ENCODE measurements around the gene EFNA5. TPM values are rescaled to one million over a fixed set of nuclear protein-coding genes. Genes with fewer than 3 reads are reported as not detected.

The EFNA5 gene
- total RNA-seq, 1 experiment from 2014 or later: 0.22 TPM

- BruUV-seq (replicated peaks): no TSS peak
- ChIA-PET CTCF (no interaction called here), RAD21 (ENCODE audit: low non-redundant PET in 1 of 2, low total read pairs in 2 of 2, uncharacterized antibody in 2 of 2, unreplicated experiment in 2 of 2) (no interaction called here), POLR2A (no interaction called here)
- DNase-seq (ENCODE audit: low read depth, low spot score) (no peak), ATAC-seq (no peak)
- Histone ChIP-seq H3K27ac (ENCODE audit: low read depth, low read length) (no peak overlapping the region), H3K79me2 (ENCODE audit: insufficient read depth, low read length) (no peaks in the 10 kb centered on the region), H3K9me2 (ENCODE audit: insufficient read depth) (no peaks in the 10 kb centered on the region), H3K9ac (ENCODE audit: low read length) (no peak overlapping the region), H2AFZ (ENCODE audit: low read depth, low read length, poor library complexity, severe bottlenecking) (no peak overlapping the region), H3K4me2 (ENCODE audit: low read length) (no peak overlapping the region), H4K20me1 (ENCODE audit: insufficient read depth) (no peaks in the 10 kb centered on the region), H3K36me3 (ENCODE audit: control insufficient read depth in 1 of 2, insufficient read depth in 2 of 2, low read length in 2 of 2) (no peaks in the 10 kb centered on the region), H3K4me3 (replicated peaks in 1 of 2; ENCODE audit: low read depth in 1 of 2, low read length in 2 of 2) (no peak overlapping the region), H3K9me3 (ENCODE audit: control insufficient read depth in 1 of 2, insufficient read depth in 1 of 2, low read depth in 1 of 2, low read length in 2 of 2) (no peaks in the 10 kb centered on the region), H3K4me1 (ENCODE audit: control insufficient read depth in 1 of 2, insufficient read depth in 2 of 2, low read length in 2 of 2) (no peaks in the 10 kb centered on the region), H3K27me3 (ENCODE audit: insufficient read depth, low read length) (no peaks in the 10 kb centered on the region)
- no peak for TF ChIP-seq CBX3 (IDR thresholded peaks at IDR 0.05; ENCODE audit: low read depth)
- intact Hi-C loops (cut with micrococcal nuclease): loop anchor here (5.0 kb wide), 1 partner anchor 898 kb away; no protein-coding TSS in a partner anchor
Measured at GRCh38 chr5:107634981-107635848, 35.5 kb downstream of the EFNA5 start.

GRCh38 chr5:107633171-107633901, 37.4 kb downstream of the EFNA5 start:
- H3K27ac ChIP-seq (ENCODE audit: low read depth, low read length): no peak overlapping the region
- POLR2A ChIA-PET: no interaction called here
- no peak overlapping the region for H2AFZ ChIP-seq (ENCODE audit: low read depth, low read length, poor library complexity, severe bottlenecking)
- H3K4me1 ChIP-seq (ENCODE audit: control insufficient read depth in 1 of 2, insufficient read depth in 2 of 2, low read length in 2 of 2): no peaks in the 10 kb centered on the region
- no peaks in the 10 kb centered on the region for H3K79me2 ChIP-seq (ENCODE audit: insufficient read depth, low read length)
- DNase-seq (ENCODE audit: low read depth, low spot score): no peak
- BruUV-seq (replicated peaks): no TSS peak
- no peaks in the 10 kb centered on the region for H3K9me2 ChIP-seq (ENCODE audit: insufficient read depth)
- no peaks in the 10 kb centered on the region for H3K36me3 ChIP-seq (ENCODE audit: control insufficient read depth in 1 of 2, insufficient read depth in 2 of 2, low read length in 2 of 2)
- no peaks in the 10 kb centered on the region for H4K20me1 ChIP-seq (ENCODE audit: insufficient read depth)
- H3K27me3 ChIP-seq (ENCODE audit: insufficient read depth, low read length): no peaks in the 10 kb centered on the region
- no peak overlapping the region for H3K4me3 ChIP-seq (replicated peaks in 1 of 2; ENCODE audit: low read depth in 1 of 2, low read length in 2 of 2)
- CTCF ChIA-PET: no interaction called here
- ATAC-seq: no peak
- no peak overlapping the region for H3K9ac ChIP-seq (ENCODE audit: low read length)
- H3K4me2 ChIP-seq (ENCODE audit: low read length): no peak overlapping the region
- no peaks in the 10 kb centered on the region for H3K9me3 ChIP-seq (ENCODE audit: control insufficient read depth in 1 of 2, insufficient read depth in 1 of 2, low read depth in 1 of 2, low read length in 2 of 2)
- RAD21 ChIA-PET (ENCODE audit: low non-redundant PET in 1 of 2, low total read pairs in 2 of 2, uncharacterized antibody in 2 of 2, unreplicated experiment in 2 of 2): no interaction called here
- intact Hi-C loops (cut with micrococcal nuclease): loop anchor here (5.0 kb wide), 1 partner anchor 896 kb away; no protein-coding TSS in a partner anchor
- no peak for TF ChIP-seq CTCF (IDR thresholded peaks at IDR 0.05 in 2 of 3, conservative IDR thresholded peaks at IDR 0.05 in 1 of 3; ENCODE audit: borderline replicate concordance in 1 of 3, insufficient read depth in 1 of 3, low read depth in 2 of 3, low read length in 2 of 3)
- no peak for TF ChIP-seq EZH2phosphoT487 (IDR thresholded peaks at IDR 0.05; ENCODE audit: borderline replicate concordance)
- no peak for TF ChIP-seq CBX3 (IDR thresholded peaks at IDR 0.05; ENCODE audit: low read depth)
- no peak for TF ChIP-seq ZNF274 (IDR thresholded peaks at IDR 0.05; ENCODE audit: low read depth, low read length)
- TF ChIP-seq TCF7L2 (IDR thresholded peaks at IDR 0.05; ENCODE audit: borderline replicate concordance, extremely low read depth, insufficient read depth, insufficient read length): no peak
- no peak for TF ChIP-seq JUND (IDR thresholded peaks at IDR 0.05)
- no peak for TF ChIP-seq CEBPB (IDR thresholded peaks at IDR 0.05; ENCODE audit: low read depth)
- TF ChIP-seq FOSL1 (IDR thresholded peaks at IDR 0.05; ENCODE audit: low read depth): no peak
- TF ChIP-seq SIN3A (IDR thresholded peaks at IDR 0.05; ENCODE audit: low read depth): no peak
- TF ChIP-seq REST (IDR thresholded peaks at IDR 0.05; ENCODE audit: low read depth): no peak
- TF ChIP-seq ATF3 (IDR thresholded peaks at IDR 0.05): no peak
- no peak for TF ChIP-seq YY1 (IDR thresholded peaks at IDR 0.05; ENCODE audit: extremely low read depth, insufficient replicate concordance, low read depth, low read length)
